Hepatocyte (in vitro differentiated cells): ENCODE data around the gene IFI30.

Experiments used
- EZH2 ChIP-seq: fragments of 200-600 bp; sonication (generic); IDR thresholded peaks from 2 replicates; pipeline ENCODE4 v1.6.1; 2016; ENCODE audit warnings: antibody characterized with exemption, mild to moderate bottlenecking, borderline replicate concordance
- EZH2phosphoT487 ChIP-seq: fragments of 200-600 bp; sonication (generic); IDR thresholded peaks from one replicate; pipeline ENCODE4 v1.6.1; 2018; ENCODE audit warnings: antibody characterized with exemption, mild to moderate bottlenecking, low read depth, moderate library complexity; ENCODE audit not compliant: unreplicated experiment, severe bottlenecking
- TF ChIP-seq, protein P1 (sequence below): fragments of 200-600 bp; sonication (generic); IDR thresholded peaks from 2 replicates; pipeline ENCODE4 v1.5.1; 2016; ENCODE audit warnings: antibody characterized with exemption, mild to moderate bottlenecking; ENCODE audit not compliant: poor library complexity

DNA sequence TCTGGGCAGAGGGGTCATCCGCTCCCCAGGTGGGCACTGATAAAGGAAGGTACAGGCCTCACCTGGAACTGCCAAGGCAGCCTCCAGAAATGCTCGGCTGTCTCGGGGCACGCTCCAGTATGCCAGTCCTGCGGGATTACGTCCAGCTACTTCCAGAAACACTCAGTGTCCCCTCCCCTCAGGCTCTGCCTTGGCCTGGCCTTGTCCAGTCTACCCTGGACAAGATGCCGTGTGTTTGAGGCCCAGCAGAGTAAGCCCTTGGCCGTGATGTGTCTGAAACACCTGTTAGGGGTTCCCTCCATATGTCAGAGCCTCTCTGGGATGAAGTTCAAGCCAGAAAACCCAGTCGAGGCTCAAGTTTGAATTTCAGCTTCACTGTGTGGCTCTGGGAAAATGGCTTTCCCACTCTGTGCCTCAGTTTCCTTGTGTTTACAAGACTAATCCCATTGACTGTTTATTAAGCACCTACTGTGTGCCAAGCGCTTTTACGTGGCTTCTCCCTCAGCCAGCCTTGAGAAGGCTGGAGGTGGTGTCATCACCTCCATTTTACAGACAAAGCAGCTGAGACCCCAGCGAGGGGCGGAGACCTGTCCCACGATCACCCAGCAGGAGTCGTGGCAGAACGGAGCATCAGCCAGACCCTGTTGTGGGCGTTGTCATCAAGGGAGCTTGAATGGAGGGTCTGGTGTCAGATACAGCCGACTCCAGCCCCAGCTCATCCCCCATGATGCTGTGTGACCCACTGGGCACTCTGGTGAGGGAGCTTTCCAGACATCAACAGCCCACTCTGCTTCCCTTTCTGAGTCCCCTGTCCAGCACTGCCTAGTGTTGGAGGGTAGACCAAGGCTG, 22.6 kb upstream of the IFI30 start:
- TF ChIP-seq, protein P1, sequence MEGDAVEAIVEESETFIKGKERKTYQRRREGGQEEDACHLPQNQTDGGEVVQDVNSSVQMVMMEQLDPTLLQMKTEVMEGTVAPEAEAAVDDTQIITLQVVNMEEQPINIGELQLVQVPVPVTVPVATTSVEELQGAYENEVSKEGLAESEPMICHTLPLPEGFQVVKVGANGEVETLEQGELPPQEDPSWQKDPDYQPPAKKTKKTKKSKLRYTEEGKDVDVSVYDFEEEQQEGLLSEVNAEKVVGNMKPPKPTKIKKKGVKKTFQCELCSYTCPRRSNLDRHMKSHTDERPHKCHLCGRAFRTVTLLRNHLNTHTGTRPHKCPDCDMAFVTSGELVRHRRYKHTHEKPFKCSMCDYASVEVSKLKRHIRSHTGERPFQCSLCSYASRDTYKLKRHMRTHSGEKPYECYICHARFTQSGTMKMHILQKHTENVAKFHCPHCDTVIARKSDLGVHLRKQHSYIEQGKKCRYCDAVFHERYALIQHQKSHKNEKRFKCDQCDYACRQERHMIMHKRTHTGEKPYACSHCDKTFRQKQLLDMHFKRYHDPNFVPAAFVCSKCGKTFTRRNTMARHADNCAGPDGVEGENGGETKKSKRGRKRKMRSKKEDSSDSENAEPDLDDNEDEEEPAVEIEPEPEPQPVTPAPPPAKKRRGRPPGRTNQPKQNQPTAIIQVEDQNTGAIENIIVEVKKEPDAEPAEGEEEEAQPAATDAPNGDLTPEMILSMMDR, result no peak
- no peak for TF ChIP-seq EZH2
- TF ChIP-seq EZH2phosphoT487, result no peak
